ENCODE measurements around the gene PFKFB4. TPM values are rescaled to one million over a fixed set of nuclear protein-coding genes. Genes with fewer than 3 reads are reported as not detected.
"Not testable (repeated sequence)": the region's sequence is repeated elsewhere in the genome, so short reads cannot be mapped to it uniquely, and the experiment has no call there.

Gene PFKFB4
- total RNA-seq, 2 donors from 2014 or later = 12.6 to 19.0 TPM

GRCh38 chr3:48475188-48475587 lies 81.4 kb downstream of the PFKFB4 start:
- H3K36me3 ChIP-seq (ENCODE audit: control insufficient read depth, insufficient read depth, low read length) = peaks cover 1% of the 10 kb centered on the region
- Mint-ChIP-seq H3K4me1 (peaks cover 21% of the 10 kb centered on the region), H3K27me3 (ENCODE audit: insufficient read depth) (no peaks in the 10 kb centered on the region), H3K27ac (peak overlapping the region; percentile 91), H3K36me3 (ENCODE audit: low read depth) (peaks cover 13% of the 10 kb centered on the region), H3K9me3 (no peaks in the 10 kb centered on the region), H3K4me3 (peak overlapping the region; percentile 33)
- H3K4me3 ChIP-seq (ENCODE audit: low read length) = no peak overlapping the region
- peaks cover 10% of the 10 kb centered on the region for H3K4me1 ChIP-seq (ENCODE audit: control insufficient read depth, insufficient read depth, low read length)
- H3K27me3 ChIP-seq (ENCODE audit: control insufficient read depth, insufficient read depth, low read length, poor library complexity, severe bottlenecking) = no peaks in the 10 kb centered on the region
- WGBS, 2 experiments (ENCODE audit: insufficient coverage in 1 of 2, insufficient read length in 1 of 2) = 73 to 78% methylated on average over 9 to 11 of the region's 11 CpGs
- TF ChIP-seq CTCF (conservative IDR thresholded peaks at IDR 0.05) = peak; percentile 27
- H3K9me3 ChIP-seq (ENCODE audit: control insufficient read depth, low read length) = no peaks in the 10 kb centered on the region
- no peak overlapping the region for H3K9ac ChIP-seq (ENCODE audit: extremely low read depth, low read length, poor library complexity, severe bottlenecking)
- H3K27ac ChIP-seq (ENCODE audit: low read depth, low read length) = no peak overlapping the region
- peak; percentile 69 for DNase-seq

GRCh38 chr3:48474619-48475018 lies 82.0 kb downstream of the PFKFB4 start:
- peak overlapping the region; percentile 91 for H3K27ac Mint-ChIP-seq
- Histone ChIP-seq H3K27ac (ENCODE audit: low read depth, low read length) (peak overlapping the region; percentile 21), H3K9me3 (ENCODE audit: control insufficient read depth, low read length) (no peaks in the 10 kb centered on the region), H3K9ac (ENCODE audit: extremely low read depth, low read length, poor library complexity, severe bottlenecking) (no peak overlapping the region), H3K27me3 (ENCODE audit: control insufficient read depth, insufficient read depth, low read length, poor library complexity, severe bottlenecking) (no peaks in the 10 kb centered on the region), H3K36me3 (ENCODE audit: control insufficient read depth, insufficient read depth, low read length) (peaks cover 3% of the 10 kb centered on the region), H3K4me3 (ENCODE audit: low read length) (no peak overlapping the region), H3K4me1 (ENCODE audit: control insufficient read depth, insufficient read depth, low read length) (peaks cover 10% of the 10 kb centered on the region)
- peak; percentile 92 for DNase-seq
- H3K36me3 Mint-ChIP-seq (ENCODE audit: low read depth) = peaks cover 14% of the 10 kb centered on the region
- no peak for TF ChIP-seq CTCF (conservative IDR thresholded peaks at IDR 0.05)
- 39 to 40% methylated on average over 4 of the region's 4 CpGs for WGBS, 2 experiments (ENCODE audit: insufficient coverage in 1 of 2, insufficient read length in 1 of 2)
- H3K27me3 Mint-ChIP-seq (ENCODE audit: insufficient read depth) = no peaks in the 10 kb centered on the region
- peaks cover 24% of the 10 kb centered on the region for H3K4me1 Mint-ChIP-seq
- H3K4me3 Mint-ChIP-seq = peak overlapping the region; percentile 33
- H3K9me3 Mint-ChIP-seq = no peaks in the 10 kb centered on the region

GRCh38 chr3:48474031-48474430 lies 82.6 kb downstream of the PFKFB4 start:
- H3K27ac Mint-ChIP-seq; H3K9me3 Mint-ChIP-seq; H3K4me3 Mint-ChIP-seq; H3K4me3 ChIP-seq (ENCODE audit: low read length); H3K27me3 Mint-ChIP-seq (ENCODE audit: insufficient read depth); DNase-seq; H3K27ac ChIP-seq (ENCODE audit: low read depth, low read length); H3K36me3 ChIP-seq (ENCODE audit: control insufficient read depth, insufficient read depth, low read length); H3K9me3 ChIP-seq (ENCODE audit: control insufficient read depth, low read length); H3K9ac ChIP-seq (ENCODE audit: extremely low read depth, low read length, poor library complexity, severe bottlenecking); H3K27me3 ChIP-seq (ENCODE audit: control insufficient read depth, insufficient read depth, low read length, poor library complexity, severe bottlenecking): not testable (repeated sequence)
- Mint-ChIP-seq H3K36me3 (ENCODE audit: low read depth) (peaks cover 17% of the 10 kb centered on the region), H3K4me1 (peaks cover 21% of the 10 kb centered on the region)
- WGBS, 2 experiments (ENCODE audit: insufficient coverage in 1 of 2, insufficient read length in 1 of 2) = 83 to 86% methylated on average over 1 to 4 of the region's 4 CpGs
- H3K4me1 ChIP-seq (ENCODE audit: control insufficient read depth, insufficient read depth, low read length) = peaks cover 10% of the 10 kb centered on the region

- H3K4me3 ChIP-seq (ENCODE audit: low read length) = peak overlapping the region; percentile 84
- peak overlapping the region; percentile 59 for H3K27ac ChIP-seq (ENCODE audit: low read depth, low read length)
- no peaks in the 10 kb centered on the region for H3K9me3 ChIP-seq (ENCODE audit: control insufficient read depth, low read length)
- H3K4me3 Mint-ChIP-seq = peak overlapping the region; percentile 77
- H3K9ac ChIP-seq (ENCODE audit: extremely low read depth, low read length, poor library complexity, severe bottlenecking) = no peak overlapping the region
- H3K4me1 ChIP-seq (ENCODE audit: control insufficient read depth, insufficient read depth, low read length) = peaks cover 10% of the 10 kb centered on the region
- peak overlapping the region; percentile 99 for H3K27ac Mint-ChIP-seq
- peaks cover 7% of the 10 kb centered on the region for H3K36me3 ChIP-seq (ENCODE audit: control insufficient read depth, insufficient read depth, low read length)
- DNase-seq = no peak
- no peaks in the 10 kb centered on the region for H3K9me3 Mint-ChIP-seq
- peaks cover 16% of the 10 kb centered on the region for H3K36me3 Mint-ChIP-seq (ENCODE audit: low read depth)
- H3K4me1 Mint-ChIP-seq = peaks cover 20% of the 10 kb centered on the region
- H3K27me3 ChIP-seq (ENCODE audit: control insufficient read depth, insufficient read depth, low read length, poor library complexity, severe bottlenecking) = no peaks in the 10 kb centered on the region
- 79 to 86% methylated on average over 5 of the region's 5 CpGs for WGBS, 2 experiments (ENCODE audit: insufficient coverage in 1 of 2, insufficient read length in 1 of 2)
- no peaks in the 10 kb centered on the region for H3K27me3 Mint-ChIP-seq (ENCODE audit: insufficient read depth)
- TF ChIP-seq CTCF (conservative IDR thresholded peaks at IDR 0.05) = no peak
Observed at GRCh38 chr3:48473617-48473952, 83.0 kb downstream of the PFKFB4 start.

All from endodermal cell (in vitro differentiated cells).